Uterus (tissue), 2 donors: Measurements from ENCODE around the gene CALY.

Experiments
- CTCF ChIP-seq, 4 experiments: fragments of 200-600 bp in 2 of 4; fragments of 450-650 bp in 2 of 4; sonication (generic) in 2 of 4; IDR thresholded peaks; one replicate each; pipeline ENCODE4 v1.5.1; 2016 to 2019; ENCODE audit warnings: antibody characterized with exemption in 4 of 4, mild to moderate bottlenecking in 2 of 4, moderate library complexity in 1 of 4
- POLR2A ChIP-seq, 2 donors: fragments of 450-650 bp; IDR thresholded peaks; one replicate each; pipeline ENCODE4 v1.6.1; 2016; ENCODE audit warnings: antibody characterized with exemption in 2 of 2, mild to moderate bottlenecking in 1 of 2, moderate library complexity in 1 of 2

GRCh38 chr10:133336577-133337369 is at the start of gene CALY:
- TF ChIP-seq CTCF (IDR thresholded peaks at IDR 0.05) (no peak), POLR2A (IDR thresholded peaks at IDR 0.05) (no peak)
